ENCODE results near the gene FAM83C.
A peak's percentile ranks its signal among the peaks of the same experiment; 100 is the strongest.
"Not testable (repeated sequence)": the region's sequence is repeated elsewhere in the genome, so short reads cannot be mapped to it uniquely, and the experiment has no call there.

The FAM83C gene

GRCh38 chr20:35263532-35264341, 28.5 kb downstream of the FAM83C start:
- no peak for DNase-seq

DNA sequence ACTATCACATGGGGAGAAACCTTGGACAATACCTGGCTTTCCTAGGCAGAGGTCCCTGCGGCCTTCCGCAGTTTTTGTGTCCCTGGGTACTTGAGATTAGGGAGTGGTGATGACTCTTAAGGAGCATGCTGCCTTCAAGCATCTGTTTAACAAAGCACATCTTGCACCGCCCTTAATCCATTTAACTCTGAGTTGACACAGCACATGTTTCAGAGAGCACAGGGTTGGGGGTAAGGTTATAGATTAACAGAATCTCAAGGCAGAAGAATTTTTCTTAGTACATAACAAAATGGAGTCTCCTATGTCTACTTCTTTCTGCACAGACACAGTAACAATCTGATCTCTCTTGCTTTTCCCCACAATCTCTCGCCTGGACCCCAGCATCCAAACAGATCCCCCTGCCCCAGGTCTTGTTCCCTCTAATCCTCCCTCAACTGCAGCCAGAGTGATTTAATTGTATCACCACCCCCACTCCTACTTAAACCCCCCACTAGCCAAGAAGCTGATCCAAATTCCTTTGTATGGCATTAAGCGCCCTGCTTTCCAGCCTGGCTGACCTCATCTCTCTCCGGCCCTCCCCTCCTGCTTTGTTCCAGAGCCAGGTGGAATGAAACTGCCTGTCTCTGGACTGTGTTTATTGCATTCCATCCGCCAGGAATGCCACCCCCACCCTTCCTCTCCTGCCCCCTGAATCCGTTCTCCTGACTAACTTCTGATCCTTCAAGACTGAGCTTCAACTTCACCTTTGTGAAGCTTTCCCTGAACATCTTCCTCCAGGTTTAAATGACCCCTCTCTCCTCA, 29.3 kb downstream of the FAM83C start:
- not testable (repeated sequence) for DNase-seq

GRCh38 chr20:35262321-35262720, 29.9 kb downstream of the FAM83C start:
- not testable (repeated sequence) for DNase-seq

DNA sequence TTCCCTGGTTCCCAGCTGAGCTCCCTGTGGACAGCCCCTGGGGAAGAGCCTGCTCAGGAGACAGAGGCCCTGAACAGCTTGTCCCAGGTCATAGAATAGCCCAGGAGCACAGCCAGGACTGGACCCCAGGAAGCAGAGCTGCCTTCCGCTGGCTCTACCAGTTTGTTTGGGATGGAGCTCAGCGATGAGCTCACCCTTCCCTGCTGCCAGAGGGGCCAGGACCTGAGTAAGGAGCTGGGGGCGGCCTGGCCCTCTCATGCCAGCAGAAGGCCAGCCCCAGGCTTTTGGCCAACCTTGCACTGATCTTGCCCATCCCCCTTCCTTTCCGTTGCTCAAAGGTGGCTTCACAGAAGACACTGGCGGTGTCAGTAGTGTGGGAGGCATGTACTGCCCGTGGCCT, 31.8 kb downstream of the FAM83C start:
- no peak for DNase-seq

DNA sequence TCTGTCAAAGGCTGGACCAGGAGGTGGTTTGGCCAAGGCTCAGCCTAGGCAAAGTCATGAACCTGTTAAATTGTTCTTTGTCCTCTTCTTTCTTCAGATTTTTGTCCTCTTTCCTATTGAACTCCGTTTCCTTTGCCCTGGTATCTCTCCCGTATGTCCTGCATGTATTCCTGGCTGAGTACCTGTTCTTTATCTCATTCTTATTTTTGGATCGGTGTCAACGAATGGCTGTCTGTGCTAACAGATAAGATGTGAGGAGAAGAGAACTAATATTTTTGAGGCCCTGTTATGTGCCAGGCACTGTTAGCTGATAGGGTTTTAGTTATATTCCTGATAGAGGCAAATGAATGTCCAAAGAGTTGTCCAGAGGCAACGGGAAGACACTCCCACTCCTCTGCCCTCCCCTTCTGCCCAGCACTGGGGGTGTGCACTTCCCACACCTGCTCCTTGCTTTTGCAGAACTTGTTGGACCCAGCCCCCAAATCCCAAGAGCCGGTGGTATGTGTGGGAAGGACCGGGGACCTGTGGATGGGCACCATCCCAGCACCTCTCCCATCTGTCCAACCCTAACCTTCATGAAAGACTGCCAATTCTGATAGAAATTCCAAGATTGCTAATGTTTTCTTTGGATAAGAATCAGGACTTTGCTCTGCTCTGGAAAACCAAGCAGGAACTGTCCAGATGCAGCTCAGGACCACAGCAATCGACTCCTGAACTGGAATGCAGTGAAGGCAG, 34.9 kb downstream of the FAM83C start:
- DNase-seq, result no peak

DNA sequence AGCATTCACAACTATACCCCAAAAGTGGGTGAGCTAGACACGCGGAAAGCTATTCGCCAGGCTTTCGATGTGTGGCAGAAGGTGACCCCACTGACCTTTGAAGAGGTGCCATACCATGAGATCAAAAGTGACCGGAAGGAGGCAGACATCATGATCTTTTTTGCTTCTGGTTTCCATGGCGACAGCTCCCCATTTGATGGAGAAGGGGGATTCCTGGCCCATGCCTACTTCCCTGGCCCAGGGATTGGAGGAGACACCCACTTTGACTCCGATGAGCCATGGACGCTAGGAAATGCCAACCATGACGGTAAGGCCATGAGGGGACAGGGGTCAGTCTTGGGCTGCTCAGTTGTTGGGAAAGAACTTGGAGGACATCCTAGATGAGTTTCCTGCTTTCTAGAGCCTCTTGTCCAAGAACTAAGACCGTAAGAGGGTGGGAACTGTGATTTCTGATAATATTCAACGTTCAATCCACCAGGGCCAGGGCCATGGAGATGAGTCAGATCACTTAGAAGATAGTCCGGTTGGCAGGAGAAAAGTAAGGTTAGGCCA, 37.7 kb downstream of the FAM83C start:
- DNase-seq, result no peak

DNA sequence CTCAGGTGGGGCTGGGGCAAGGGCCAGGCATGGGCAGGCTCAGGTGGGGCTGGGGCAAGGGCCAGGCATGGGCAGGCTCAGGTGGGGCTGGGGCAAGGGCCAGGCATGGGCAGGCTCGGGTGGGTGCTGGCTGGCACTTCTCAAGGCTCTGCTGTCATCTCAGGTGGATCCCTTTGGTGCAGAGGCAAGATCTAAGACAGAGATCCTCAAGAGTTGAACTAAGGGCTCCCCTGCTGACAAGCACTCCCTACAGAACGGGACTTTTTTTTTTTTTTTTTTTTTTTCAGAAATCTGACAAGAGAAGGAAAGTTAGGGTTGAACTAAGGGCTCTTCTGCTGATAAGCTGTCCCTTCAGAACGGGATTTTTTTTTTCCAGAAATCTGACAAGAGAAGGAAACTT, 39.2 kb downstream of the FAM83C start:
- no peak for DNase-seq

- DNase-seq, result not testable (repeated sequence)
Measured at GRCh38 chr20:35252598-35252997, 39.6 kb downstream of the FAM83C start.

DNA sequence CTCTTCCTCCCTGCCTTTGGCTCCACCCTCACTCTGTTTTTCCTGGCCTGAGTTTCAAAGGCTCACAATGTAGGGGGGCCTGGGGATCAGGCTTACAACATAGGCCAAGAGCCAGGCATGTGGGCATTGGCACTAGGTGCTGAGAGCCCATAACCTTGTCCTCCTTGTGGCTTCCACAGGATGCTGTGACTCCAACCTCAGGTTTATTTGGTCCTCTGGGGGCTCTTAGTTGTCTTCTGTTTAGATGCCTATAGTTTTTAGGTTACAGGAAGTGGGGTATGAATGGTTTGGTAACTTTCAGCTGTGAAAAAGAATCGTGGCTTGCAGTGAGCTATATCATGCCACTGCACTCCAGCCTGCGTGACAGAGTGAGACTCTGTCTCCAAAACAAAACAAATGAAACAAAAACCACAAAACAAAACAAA, 40.2 kb downstream of the FAM83C start:
- peak; percentile 55 for DNase-seq

DNA sequence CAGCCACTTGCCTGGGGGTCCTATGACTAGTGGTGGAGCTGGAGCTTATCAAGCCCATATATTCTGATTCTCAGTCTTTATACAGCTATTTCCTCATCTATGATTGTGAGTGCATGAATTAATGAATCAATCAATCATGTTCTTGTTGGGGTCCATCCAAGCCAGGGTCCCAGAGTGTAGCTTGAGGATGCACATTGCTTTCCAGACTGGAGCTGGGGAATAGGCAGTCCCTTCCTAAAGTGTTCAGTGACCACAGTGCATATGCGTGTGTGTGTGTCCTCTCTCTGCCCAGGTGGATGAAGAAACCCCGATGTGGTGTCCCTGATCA, 40.6 kb downstream of the FAM83C start:
- no peak for DNase-seq

DNA sequence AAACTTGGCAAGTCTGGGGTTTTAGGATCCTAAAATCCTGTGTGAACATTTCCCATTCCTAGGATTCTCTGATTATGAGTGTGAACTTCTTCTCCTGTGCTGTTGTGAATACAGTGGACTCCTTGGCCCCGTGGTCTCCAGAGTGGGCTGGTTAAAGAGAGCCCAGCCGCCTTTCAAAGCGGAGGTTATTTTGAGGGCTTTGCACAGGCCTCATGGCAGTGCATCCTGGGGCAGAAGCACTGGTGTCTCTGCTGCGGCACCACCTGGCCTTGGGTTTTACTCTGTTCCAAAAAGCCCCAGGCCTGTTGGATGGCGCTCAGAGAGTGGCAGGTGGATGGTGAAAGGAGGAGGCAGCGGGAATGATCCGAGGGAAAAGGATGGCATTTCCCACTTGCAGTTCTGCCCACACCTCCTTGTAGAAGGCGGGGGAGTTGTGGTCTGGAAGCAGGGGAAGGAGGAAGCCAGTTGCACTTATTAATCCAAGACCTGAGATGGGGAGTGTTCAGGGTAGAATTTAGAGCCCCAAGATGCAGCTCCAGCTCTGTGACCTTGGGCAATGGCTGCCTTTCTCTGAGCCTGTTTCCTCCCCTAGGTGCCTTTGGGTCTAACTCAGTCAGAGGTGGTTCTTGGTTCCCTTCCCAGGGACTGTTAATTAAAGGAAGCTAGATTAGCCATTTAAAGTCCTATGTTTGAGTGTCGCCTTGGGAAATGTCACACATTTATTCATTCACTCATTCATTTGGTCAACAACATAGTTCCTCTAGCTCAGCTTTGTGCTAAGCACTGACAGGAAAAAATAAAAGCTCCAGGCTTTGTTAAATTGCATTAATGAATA, 43.4 kb downstream of the FAM83C start:
- DNase-seq, result no peak

DNA sequence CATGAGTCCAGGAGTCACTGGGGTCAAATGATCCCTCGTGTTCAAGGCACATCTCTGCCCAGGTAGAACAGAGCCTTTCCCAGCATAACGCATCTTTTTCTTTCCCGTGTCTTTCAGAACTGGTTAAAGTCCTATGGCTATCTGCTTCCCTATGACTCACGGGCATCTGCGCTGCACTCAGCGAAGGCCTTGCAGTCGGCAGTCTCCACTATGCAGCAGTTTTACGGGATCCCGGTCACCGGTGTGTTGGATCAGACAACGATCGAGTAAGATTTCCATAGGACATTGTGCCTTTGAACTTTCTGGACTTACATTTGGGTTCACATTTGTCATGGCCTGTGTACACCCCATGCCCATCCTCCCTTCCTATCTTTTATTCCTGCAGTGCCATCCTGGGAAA, 45.5 kb downstream of the FAM83C start:
- DNase-seq, result no peak

- DNase-seq, result no peak
Measured at GRCh38 chr20:35243986-35244385, 48.2 kb downstream of the FAM83C start.

DNA sequence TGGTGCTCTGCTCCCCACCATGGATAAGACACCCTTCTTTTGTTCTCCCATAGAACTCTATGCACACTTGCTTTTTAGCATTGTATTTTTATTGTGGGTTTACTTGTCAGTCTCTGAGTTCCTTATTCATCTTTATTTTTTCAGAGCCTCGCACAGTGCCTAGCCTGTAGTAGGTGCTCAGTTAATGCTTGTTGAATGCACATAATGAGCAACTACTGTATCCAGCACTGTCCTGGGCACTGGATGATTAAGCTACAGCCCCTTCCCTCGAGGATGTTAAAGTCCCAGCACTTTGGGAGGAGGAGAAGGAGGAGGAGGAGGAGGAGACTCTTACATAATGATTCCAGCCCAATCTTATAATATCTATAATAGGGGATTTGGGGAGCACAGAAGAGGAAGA, 48.9 kb downstream of the FAM83C start:
- no peak for DNase-seq

GRCh38 chr20:35240811-35241293, 51.4 kb downstream of the FAM83C start:
- no peak for DNase-seq

GRCh38 chr20:35240083-35240810, 52.0 kb downstream of the FAM83C start:
- no peak for DNase-seq

DNA sequence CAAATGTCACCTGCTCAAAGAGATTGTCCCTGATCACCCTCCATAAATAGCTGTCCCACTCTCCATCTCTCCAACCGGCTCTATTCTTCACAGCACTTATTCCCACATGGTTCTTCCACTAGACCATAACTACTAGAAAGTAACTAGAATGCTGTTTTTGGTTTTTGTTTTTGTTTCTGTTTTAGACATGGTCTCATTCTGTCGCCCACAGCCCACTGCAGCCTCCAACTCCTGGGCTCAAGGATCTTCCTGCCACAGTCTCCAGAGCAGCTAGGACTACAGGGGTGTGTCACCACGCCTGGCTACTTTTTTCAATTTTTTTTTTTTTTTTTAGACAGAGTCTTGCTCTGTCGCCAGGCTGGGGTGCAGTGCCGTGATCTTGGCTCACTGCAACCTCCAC, 53.5 kb downstream of the FAM83C start:
- no peak for DNase-seq

DNA sequence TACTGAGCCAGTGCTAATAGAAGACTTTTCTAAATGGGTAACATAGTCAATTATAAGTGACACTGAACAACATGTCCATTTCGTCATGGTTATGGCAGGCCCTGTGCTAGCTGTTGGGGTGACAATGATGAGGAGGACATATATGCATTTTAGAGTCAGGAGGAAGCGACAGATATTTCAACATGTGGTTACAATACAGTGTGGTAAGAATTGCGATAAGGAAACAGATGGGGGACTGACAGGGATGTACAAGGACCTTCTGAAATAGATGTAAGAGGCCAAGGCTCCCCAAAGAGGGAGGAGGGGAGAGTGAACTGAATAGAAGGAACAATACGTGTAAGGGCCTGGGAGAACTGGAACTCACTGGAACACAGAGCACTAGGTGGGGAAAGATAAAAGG, 54.1 kb downstream of the FAM83C start:
- no peak for DNase-seq

GRCh38 chr20:35237486-35237885, 54.7 kb downstream of the FAM83C start:
- DNase-seq, result no peak

- no peak for DNase-seq
Measured at GRCh38 chr20:35235881-35236280, 56.3 kb downstream of the FAM83C start.
